ENCODE results near the gene RPS28. TPM values are rescaled to one million over a fixed set of nuclear protein-coding genes. Genes with fewer than 3 reads are reported as not detected.

RPS28 gene
- polyA plus RNA-seq, 2 of the 4 experiments (the other 2 are of a cell fraction) = 374 to 404 TPM

DNA sequence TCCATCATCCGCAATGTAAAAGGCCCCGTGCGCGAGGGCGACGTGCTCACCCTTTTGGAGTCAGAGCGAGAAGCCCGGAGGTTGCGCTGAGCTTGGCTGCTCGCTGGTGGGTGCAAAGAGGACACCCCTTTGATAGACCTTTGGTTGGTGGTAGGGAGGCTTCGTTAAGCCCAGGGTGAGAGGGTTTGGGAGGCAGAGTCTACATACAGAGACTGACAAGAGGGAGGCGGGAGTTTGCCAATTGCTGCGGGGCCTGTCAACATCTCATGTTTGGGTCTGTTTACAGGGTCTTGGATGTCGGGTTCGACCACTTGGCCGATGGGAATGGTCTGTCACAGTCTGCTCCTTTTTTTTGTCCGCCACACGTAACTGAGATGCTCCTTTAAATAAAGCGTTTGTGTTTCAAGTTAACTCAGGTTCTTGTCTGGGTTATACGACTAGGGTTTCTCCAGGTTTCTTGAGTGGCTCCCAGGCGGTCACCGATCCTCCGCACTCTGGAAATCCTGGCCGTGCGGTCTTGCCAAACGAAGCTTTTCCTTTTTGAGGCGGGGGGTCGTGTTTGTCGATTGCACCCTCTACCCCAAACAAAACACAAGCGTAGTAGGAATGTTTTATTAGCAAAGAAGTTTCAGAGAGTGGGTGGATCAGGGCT, 816 bp downstream of the RPS28 start:
- POLR2A ChIA-PET = interaction anchor here (0.8 to 1.7 kb wide), 3 partner anchors 10 to 13 kb away, joined by 3 to 20 read pairs (median 7); no protein-coding TSS in a partner anchor
- TF ChIP-seq RNF2 (IDR thresholded peaks at IDR 0.05; ENCODE audit: borderline replicate concordance, low read depth) = no peak
- no peak for TF ChIP-seq FOXS1 (CRISPR knock-in tag; IDR thresholded peaks at IDR 0.05)
- no peak for TF ChIP-seq ZC3H11A (IDR thresholded peaks at IDR 0.05)
- no peak for TF ChIP-seq MYC (IDR thresholded peaks at IDR 0.05; ENCODE audit: borderline replicate concordance, low read length)
- no peak for TF ChIP-seq POLR2AphosphoS2 (conservative IDR thresholded peaks at IDR 0.05; ENCODE audit: low read length)
- no peak for TF ChIP-seq MAZ (IDR thresholded peaks at IDR 0.05; ENCODE audit: borderline replicate concordance, low read depth, low read length)
- TF ChIP-seq POLR2A (IDR thresholded peaks at IDR 0.05; ENCODE audit: low read length) = no peak
- no peak for TF ChIP-seq MAFK (IDR thresholded peaks at IDR 0.05; ENCODE audit: partially characterized antibody)
- TF ChIP-seq, protein P1, sequence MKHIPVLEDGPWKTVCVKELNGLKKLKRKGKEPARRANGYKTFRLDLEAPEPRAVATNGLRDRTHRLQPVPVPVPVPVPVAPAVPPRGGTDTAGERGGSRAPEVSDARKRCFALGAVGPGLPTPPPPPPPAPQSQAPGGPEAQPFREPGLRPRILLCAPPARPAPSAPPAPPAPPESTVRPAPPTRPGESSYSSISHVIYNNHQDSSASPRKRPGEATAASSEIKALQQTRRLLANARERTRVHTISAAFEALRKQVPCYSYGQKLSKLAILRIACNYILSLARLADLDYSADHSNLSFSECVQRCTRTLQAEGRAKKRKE (CRISPR knock-in tag; IDR thresholded peaks at IDR 0.05; ENCODE audit: low read depth) = no peak
- TF ChIP-seq EP300 (IDR thresholded peaks at IDR 0.05) = no peak
- TF ChIP-seq TP53 (CRISPR knock-in tag; IDR thresholded peaks at IDR 0.05) = no peak
- no peak for TF ChIP-seq HOXB13 (CRISPR knock-in tag; IDR thresholded peaks at IDR 0.05; ENCODE audit: low read depth)
- TF ChIP-seq CEBPB (IDR thresholded peaks at IDR 0.05) = no peak
- no peak for TF ChIP-seq KDM1A (IDR thresholded peaks at IDR 0.05; ENCODE audit: low read depth)
- no peak for TF ChIP-seq PHF8 (IDR thresholded peaks at IDR 0.05; ENCODE audit: borderline replicate concordance, low read depth)
- TF ChIP-seq FOSB (CRISPR knock-in tag; IDR thresholded peaks at IDR 0.05) = no peak
- no peak for TF ChIP-seq BHLHE40 (IDR thresholded peaks at IDR 0.05; ENCODE audit: low read depth, low read length)
- no peak for TF ChIP-seq CBX2 (IDR thresholded peaks at IDR 0.05; ENCODE audit: borderline replicate concordance, low read depth)
- TF ChIP-seq CHD4 (IDR thresholded peaks at IDR 0.05; ENCODE audit: borderline replicate concordance) = no peak
- Histone ChIP-seq H3K9me3 (no peaks in the 10 kb centered on the region), H3K4me1 (peaks cover 22% of the 10 kb centered on the region), H3K4me3 (peak overlapping the region; percentile 100), H3K4me2 (peak overlapping the region; percentile 72), H3K27ac (peak overlapping the region; percentile 95 to 99)
- ATAC-seq (peak in 1 of 2 experiments; percentile 3; a peak in 1 of 6 replicates), FAIRE-seq (no peak), DNase-seq (ENCODE audit: low read depth in 1 of 2, low spot score in 1 of 2) (no peak)
- CTCF ChIA-PET = no interaction called here
- 5% methylated on average over 28 of the region's 30 CpGs for WGBS (ENCODE audit: missing lambda C conversion rate)

DNA sequence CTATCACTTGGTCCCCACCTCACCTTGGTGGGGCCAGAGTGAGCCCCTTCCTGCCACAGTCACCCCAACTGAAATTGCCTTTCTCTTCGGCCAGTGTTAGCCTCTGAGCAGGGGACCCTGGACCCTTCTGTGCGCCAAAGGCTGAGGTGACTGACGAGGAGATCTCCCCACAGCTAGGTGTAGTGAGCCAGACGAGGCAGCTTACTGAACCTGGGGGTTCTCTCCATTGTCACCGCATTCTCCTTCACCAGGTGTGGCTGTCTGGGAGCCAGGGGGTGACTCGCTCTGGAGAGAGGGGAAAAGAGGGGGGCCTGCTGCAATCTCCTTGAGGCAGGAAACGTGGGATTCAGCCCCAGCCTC, 1.3 kb downstream of the RPS28 start:
- ATAC-seq (no peak), FAIRE-seq (no peak)
- CTCF ChIA-PET = no interaction called here

More for the DNA sequence above, 1.3 kb downstream of the RPS28 start:
- POLR2A ChIA-PET = interaction anchor here (2.0 kb wide), 1 partner anchor 13 kb away, joined by 17 read pairs; no protein-coding TSS in a partner anchor
- peak overlapping the region; percentile 1 to 95; a peak in 3 of 6 replicates for H3K27ac ChIP-seq
- peak overlapping the region; percentile 72 for H3K4me2 ChIP-seq
- TF ChIP-seq, protein P2, sequence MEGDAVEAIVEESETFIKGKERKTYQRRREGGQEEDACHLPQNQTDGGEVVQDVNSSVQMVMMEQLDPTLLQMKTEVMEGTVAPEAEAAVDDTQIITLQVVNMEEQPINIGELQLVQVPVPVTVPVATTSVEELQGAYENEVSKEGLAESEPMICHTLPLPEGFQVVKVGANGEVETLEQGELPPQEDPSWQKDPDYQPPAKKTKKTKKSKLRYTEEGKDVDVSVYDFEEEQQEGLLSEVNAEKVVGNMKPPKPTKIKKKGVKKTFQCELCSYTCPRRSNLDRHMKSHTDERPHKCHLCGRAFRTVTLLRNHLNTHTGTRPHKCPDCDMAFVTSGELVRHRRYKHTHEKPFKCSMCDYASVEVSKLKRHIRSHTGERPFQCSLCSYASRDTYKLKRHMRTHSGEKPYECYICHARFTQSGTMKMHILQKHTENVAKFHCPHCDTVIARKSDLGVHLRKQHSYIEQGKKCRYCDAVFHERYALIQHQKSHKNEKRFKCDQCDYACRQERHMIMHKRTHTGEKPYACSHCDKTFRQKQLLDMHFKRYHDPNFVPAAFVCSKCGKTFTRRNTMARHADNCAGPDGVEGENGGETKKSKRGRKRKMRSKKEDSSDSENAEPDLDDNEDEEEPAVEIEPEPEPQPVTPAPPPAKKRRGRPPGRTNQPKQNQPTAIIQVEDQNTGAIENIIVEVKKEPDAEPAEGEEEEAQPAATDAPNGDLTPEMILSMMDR (IDR thresholded peaks at IDR 0.05) = no peak
- TF ChIP-seq POLR2AphosphoS2 (conservative IDR thresholded peaks at IDR 0.05; ENCODE audit: low read length) (no peak), ZNF302 (CRISPR knock-in tag; IDR thresholded peaks at IDR 0.05) (no peak), JUNB (IDR thresholded peaks at IDR 0.05) (no peak), HOXA7 (CRISPR knock-in tag; IDR thresholded peaks at IDR 0.05) (no peak), ZFP36 (IDR thresholded peaks at IDR 0.05; ENCODE audit: borderline replicate concordance, partially characterized antibody) (no peak), RNF2 (IDR thresholded peaks at IDR 0.05; ENCODE audit: borderline replicate concordance, low read depth) (no peak), EHMT2 (IDR thresholded peaks at IDR 0.05; ENCODE audit: low read depth) (no peak), NPAS2 (CRISPR knock-in tag; IDR thresholded peaks at IDR 0.05; ENCODE audit: borderline replicate concordance) (no peak), CHD4 (IDR thresholded peaks at IDR 0.05; ENCODE audit: borderline replicate concordance) (no peak), TP53 (CRISPR knock-in tag; IDR thresholded peaks at IDR 0.05) (no peak)
- TF ChIP-seq, protein P1 (CRISPR knock-in tag; IDR thresholded peaks at IDR 0.05; ENCODE audit: low read depth) = no peak
- peaks cover 22% of the 10 kb centered on the region for H3K4me1 ChIP-seq
- DNase-seq (ENCODE audit: low read depth in 1 of 2, low spot score in 1 of 2) = no peak
- peak overlapping the region; percentile 100 for H3K4me3 ChIP-seq
- no peaks in the 10 kb centered on the region for H3K9me3 ChIP-seq
- whole genome bisulfite sequencing (ENCODE audit: missing lambda C conversion rate) = 51% methylated on average over 3 of the region's 7 CpGs

Measured in A549 (cell line).